Measurements from ENCODE around the gene DIABLO. TPM values are rescaled to one million over a fixed set of nuclear protein-coding genes. Genes with fewer than 3 reads are reported as not detected.

The DIABLO gene
- total RNA-seq, 4 donors from 2014 or later = 30.8 to 43.6 (median 39.3) TPM

GRCh38 chr12:122172262-122172939, 53.5 kb downstream of the DIABLO start:
- H3K4me1 ChIP-seq = no peaks in the 10 kb centered on the region
- no peak overlapping the region for H3K27ac ChIP-seq (replicated peaks in 1 of 4)
- TF ChIP-seq POLR2A (IDR thresholded peaks at IDR 0.05; ENCODE audit: low read depth) (no peak), POLR2AphosphoS5 (IDR thresholded peaks at IDR 0.05) (no peak), EP300 (IDR thresholded peaks at IDR 0.05) (no peak), CTCF (IDR thresholded peaks at IDR 0.05) (no peak)
- intact Hi-C loops (cut with DNase I) = no loop called here
- H3K9me3 ChIP-seq = no peaks in the 10 kb centered on the region
- no peak for DNase-seq (ENCODE audit: extremely low spot score)
- H3K27me3 ChIP-seq = peaks cover 0 to 17% (median 0%) of the 10 kb centered on the region in 4 donors
- no peaks in the 10 kb centered on the region for H3K36me3 ChIP-seq
- 78% methylated on average over 10 of the region's 17 CpGs for WGBS
- H3K4me3 ChIP-seq = no peak overlapping the region

- intact Hi-C loops (cut with DNase I) = no loop called here
- WGBS = 92% methylated on average over 5 of the region's 5 CpGs
- H3K4me1 ChIP-seq = no peaks in the 10 kb centered on the region
- no peak overlapping the region for H3K4me3 ChIP-seq
- H3K36me3 ChIP-seq = no peaks in the 10 kb centered on the region
- peaks cover 0 to 21% (median 0%) of the 10 kb centered on the region in 4 donors for H3K27me3 ChIP-seq
- no peak overlapping the region for H3K27ac ChIP-seq (replicated peaks in 1 of 4)
- no peak for DNase-seq (ENCODE audit: extremely low spot score)
- TF ChIP-seq CTCF (IDR thresholded peaks at IDR 0.05) (no peak), EP300 (IDR thresholded peaks at IDR 0.05) (no peak), POLR2A (IDR thresholded peaks at IDR 0.05; ENCODE audit: low read depth) (no peak), POLR2AphosphoS5 (IDR thresholded peaks at IDR 0.05) (no peak)
- no peaks in the 10 kb centered on the region for H3K9me3 ChIP-seq
Measured at GRCh38 chr12:122171399-122171798, 54.5 kb downstream of the DIABLO start.

- TF ChIP-seq POLR2AphosphoS5 (IDR thresholded peaks at IDR 0.05) (no peak), EP300 (IDR thresholded peaks at IDR 0.05) (no peak)
- H3K4me1 ChIP-seq = no peaks in the 10 kb centered on the region
- intact Hi-C loops (cut with DNase I) = no loop called here
- H3K27ac ChIP-seq (replicated peaks in 1 of 4) = no peak overlapping the region
- no peaks in the 10 kb centered on the region for H3K36me3 ChIP-seq
- 84% methylated on average over 3 of the region's 3 CpGs for WGBS
- DNase-seq (ENCODE audit: extremely low spot score) = no peak
- H3K9me3 ChIP-seq = no peaks in the 10 kb centered on the region
- H3K27me3 ChIP-seq = peaks cover 0 to 15% (median 0%) of the 10 kb centered on the region in 4 donors
- H3K4me3 ChIP-seq = no peak overlapping the region
Measured at GRCh38 chr12:122168492-122168891, 57.4 kb downstream of the DIABLO start.

GRCh38 chr12:122167356-122167925, 58.4 kb downstream of the DIABLO start:
- Histone ChIP-seq H3K4me3 (no peak overlapping the region), H3K4me1 (no peaks in the 10 kb centered on the region), H3K36me3 (no peaks in the 10 kb centered on the region), H3K9me3 (no peaks in the 10 kb centered on the region), H3K27me3 (peaks cover 0 to 15% (median 0%) of the 10 kb centered on the region in 4 donors), H3K27ac (replicated peaks in 1 of 4) (no peak overlapping the region)
- intact Hi-C loops (cut with DNase I) = no loop called here
- 94% methylated on average over 10 of the region's 10 CpGs for WGBS
- no peak for TF ChIP-seq POLR2AphosphoS5 (IDR thresholded peaks at IDR 0.05)
- TF ChIP-seq POLR2A (IDR thresholded peaks at IDR 0.05; ENCODE audit: low read depth) = no peak
- TF ChIP-seq EP300 (IDR thresholded peaks at IDR 0.05) = no peak
- no peak for TF ChIP-seq CTCF (IDR thresholded peaks at IDR 0.05)
- DNase-seq (ENCODE audit: extremely low spot score) = no peak

GRCh38 chr12:122166422-122167349, 59.2 kb downstream of the DIABLO start:
- 82% methylated on average over 21 of the region's 22 CpGs for WGBS
- no peaks in the 10 kb centered on the region for H3K4me1 ChIP-seq
- intact Hi-C loops (cut with DNase I) = no loop called here
- no peak overlapping the region for H3K27ac ChIP-seq (replicated peaks in 1 of 4)
- peaks cover 0 to 15% (median 0%) of the 10 kb centered on the region in 4 donors for H3K27me3 ChIP-seq
- no peak for TF ChIP-seq CTCF (IDR thresholded peaks at IDR 0.05)
- no peak for TF ChIP-seq POLR2AphosphoS5 (IDR thresholded peaks at IDR 0.05)
- TF ChIP-seq EP300 (IDR thresholded peaks at IDR 0.05) = no peak
- no peak for TF ChIP-seq POLR2A (IDR thresholded peaks at IDR 0.05; ENCODE audit: low read depth)
- no peaks in the 10 kb centered on the region for H3K36me3 ChIP-seq
- no peak overlapping the region for H3K4me3 ChIP-seq
- no peak for DNase-seq (ENCODE audit: extremely low spot score)
- no peaks in the 10 kb centered on the region for H3K9me3 ChIP-seq
